Kidney (tissue), 14 donors: ENCODE measurements around the gene LCN10. TPM values are rescaled to one million over a fixed set of nuclear protein-coding genes. Genes with fewer than 3 reads are reported as not detected.

Experiments
- DNase-seq, 5 donors: peaks; one replicate each; pipeline ENCODE4 v3.0.0-alpha.2; 2013 to 2020
- FAIRE-seq: peaks from 2 replicates; lab custom pipeline; 2012; peaks lifted over from hg19 to GRCh38; lab: Jason Lieb, UNC
- H3K27ac ChIP-seq, 2 donors: one replicate each; pipeline ENCODE4 v1.7.0; 2013; ENCODE audit warnings: low read depth in 2 of 2, low read length in 2 of 2, inconsistent platforms in 1 of 2
- H3K27me3 ChIP-seq: one replicate; pipeline ENCODE4 v1.7.1; 2013; ENCODE audit warnings: low read length, inconsistent platforms; ENCODE audit not compliant: control insufficient read depth, insufficient read depth
- H3K36me3 ChIP-seq, 3 donors: one replicate each; pipeline versions ENCODE4 v1.7.0 to v1.7.1; 2013; ENCODE audit warnings: low read length in 3 of 3, control low read depth in 1 of 3, inconsistent platforms in 1 of 3; ENCODE audit not compliant: insufficient read depth in 3 of 3, control insufficient read depth in 2 of 3
- H3K4me1 ChIP-seq, 3 donors: one replicate each; pipeline versions ENCODE4 v1.7.0 to v1.7.1; 2013; ENCODE audit warnings: low read length in 3 of 3, inconsistent platforms in 1 of 3, low read depth in 1 of 3; ENCODE audit not compliant: control insufficient read depth in 2 of 3, insufficient read depth in 2 of 3
- H3K4me3 ChIP-seq, 3 donors: one replicate each; pipeline versions ENCODE4 v1.7.0 to v1.8.1; 2013; ENCODE audit warnings: low read length in 3 of 3, control low read depth in 1 of 3, inconsistent platforms in 1 of 3
- H3K9ac ChIP-seq, 3 donors: one replicate each; pipeline versions ENCODE4 v1.7.0 to v1.7.1; 2013; ENCODE audit warnings: low read length in 3 of 3, control low read depth in 1 of 3, inconsistent platforms in 1 of 3
- H3K9me3 ChIP-seq, 3 donors: one replicate each; pipeline versions ENCODE4 v1.7.0 to v1.7.1; 2013; ENCODE audit warnings: low read length in 3 of 3, control low read depth in 1 of 3, inconsistent platforms in 1 of 3; ENCODE audit not compliant: control insufficient read depth in 2 of 3, insufficient read depth in 1 of 3
- CTCF ChIP-seq: IDR thresholded peaks from 3 replicates; pipeline ENCODE4 v1.5.1; 2012; ENCODE audit warnings: mild to moderate bottlenecking, moderate library complexity, borderline replicate concordance; ENCODE audit not compliant: insufficient read depth; ENCODE audit errors: extremely low read depth
- intact Hi-C: fragments of 100-400 bp; cut with DNase I; formaldehyde crosslinking; loops from one replicate; pipeline ENCODE4 v1.11.1; 2022
- polyA plus RNA-seq: library from polyadenylated mRNA; stranded (reverse); fragments of 350-450 nt; fragmentation: Illumina TruSeq; extraction: RNeasy Lipid Tissue Mini Kit (QIAGEN cat#74804); gene quantifications from one replicate; pipeline ENCODE4 v1.2.3, GENCODE V29; 2014; ENCODE audit warnings: low read depth, low replicate concordance; ENCODE audit not compliant: insufficient read depth
- total RNA-seq: library from RNA; stranded (reverse); fragmentation: NEBNext Ultra II Directional; extraction: Animal tissue kit (Norgen Biotek cat#: 25700); gene quantifications from one replicate; pipeline ENCODE4 v1.2.1, GENCODE V29; 2021
- donor health status: control.
- donor health status: control.
- donor health status: control.
- donor health status: control.
- donor health status: control.
- donor health status: DM: yes; HTN: yes; CAD: no.
- donor health status: Normal renal cell carcinoma (clear cell type).

LCN10 gene
- total and polyA plus RNA-seq, 2 donors from 2014 or later, result 3.9 to 8.4 TPM

- TF ChIP-seq CTCF, result no peak
- Histone ChIP-seq H3K36me3 (no peaks in the 10 kb centered on the region), H3K27me3 (peaks cover 2% of the 10 kb centered on the region), H3K27ac (peak overlapping the region in 1 of 2 donors; percentile 33), H3K9ac (no peak overlapping the region), H3K9me3 (no peaks in the 10 kb centered on the region), H3K4me1 (peaks cover 0 to 30% (median 25%) of the 10 kb centered on the region in 3 donors), H3K4me3 (no peak overlapping the region)
- intact Hi-C loops, result no loop called here
- DNase-seq, result no peak
- no peak for FAIRE-seq
Observed at GRCh38 chr9:136698635-136699246, 44.0 kb downstream of the LCN10 start.

GRCh38 chr9:136697821-136698526 is 44.8 kb downstream of the LCN10 start:
- FAIRE-seq, result no peak
- DNase-seq, result peak in 1 of 5 donors; percentile 56
- no peaks in the 10 kb centered on the region for H3K36me3 ChIP-seq
- intact Hi-C loops, result no loop called here
- no peaks in the 10 kb centered on the region for H3K9me3 ChIP-seq
- H3K9ac ChIP-seq, result peak overlapping the region in 1 of 3 donors; percentile 40
- TF ChIP-seq CTCF, result no peak
- H3K4me1 ChIP-seq, result peaks cover 0 to 31% (median 30%) of the 10 kb centered on the region in 3 donors
- peak overlapping the region in 1 of 3 donors; percentile 47 for H3K4me3 ChIP-seq
- H3K27ac ChIP-seq, result peak overlapping the region; percentile 68 to 82
- H3K27me3 ChIP-seq, result peaks cover 2% of the 10 kb centered on the region

- peak overlapping the region; percentile 68 to 82 for H3K27ac ChIP-seq
- peak overlapping the region in 1 of 3 donors; percentile 47 for H3K4me3 ChIP-seq
- FAIRE-seq (no peak), DNase-seq (peak in 4 of 5 donors; percentile 53 to 78 (median 68))
- peaks cover 0 to 35% (median 30%) of the 10 kb centered on the region in 3 donors for H3K4me1 ChIP-seq
- TF ChIP-seq CTCF, result no peak
- peaks cover 2% of the 10 kb centered on the region for H3K27me3 ChIP-seq
- no peaks in the 10 kb centered on the region for H3K9me3 ChIP-seq
- H3K36me3 ChIP-seq, result no peaks in the 10 kb centered on the region
- intact Hi-C loops, result no loop called here
- H3K9ac ChIP-seq, result peak overlapping the region in 1 of 3 donors; percentile 40
Observed at GRCh38 chr9:136697146-136697820, 45.5 kb downstream of the LCN10 start.
